K562 (cell line): ENCODE measurements around the gene CCNL2. TPM values are rescaled to one million over a fixed set of nuclear protein-coding genes. Genes with fewer than 3 reads are reported as not detected.

Experiments
- ATAC-seq: fragments of 200-7000 bp; cut with Tn5 transposase; 3 replicates; pipeline ENCODE4 v1.9.1; 2020; ENCODE audit warnings: moderate library complexity
- BruUV-seq: library from RNA; stranded (reverse); fragments of 400-500 nt; replicated peaks from 2 replicates; lab custom pipeline; 2021; lab: Mats Ljungman, UMichigan
- CTCF ChIA-PET: fragments of 300-600 bp; formaldehyde crosslinking; extraction: SDS; loops from one replicate; lab custom pipeline; 2021; ENCODE audit warnings: low intra/inter-chr PET ratio; lab: Yijun Ruan, JAX
- POLR2A ChIA-PET: fragments of 300-600, 350-650 bp; sonication (Branson Sonifier 250); formaldehyde crosslinking; extraction: SDS; loops from one replicate; lab custom pipeline; 2021; ENCODE audit warnings: antibody characterized with exemption, inconsistent platforms; lab: Yijun Ruan, JAX
- DNase-seq, 4 experiments: peaks; one replicate each; pipeline versions ENCODE4 v3.0.0 to v3.0.0-alpha.2; 2011 to 2018; ENCODE audit warnings: low spot score in 3 of 4, mixed read lengths in 3 of 4; ENCODE audit errors: extremely low read depth in 1 of 4
- FAIRE-seq: peaks from 2 replicates; lab custom pipeline; 2011; peaks lifted over from hg19 to GRCh38; lab: Jason Lieb, UNC
- H2AFZ ChIP-seq: 2 replicates; pipeline ENCODE4 v1.6.0; 2011; ENCODE audit warnings: low read depth, low read length, control low read depth, inconsistent platforms
- H3K27ac ChIP-seq: fragments of 200-600 bp; 3 replicates; pipeline ENCODE4 v1.8.0; 2011; ENCODE audit warnings: low read depth, mild to moderate bottlenecking, control low read depth, inconsistent platforms, low read length, moderate library complexity, mixed read lengths; ENCODE audit errors: extremely low read depth
- H3K27me3 ChIP-seq, 2 experiments: fragments of 300-600 bp in 1 of 2; 2 replicates in 1 of 2; 3 replicates in 1 of 2; pipeline versions ENCODE4 v1.6.0 to v1.8.0; 2011; ENCODE audit warnings: inconsistent platforms in 2 of 2, low read length in 2 of 2, mild to moderate bottlenecking in 1 of 2, mixed read lengths in 1 of 2, moderate library complexity in 1 of 2; ENCODE audit not compliant: control insufficient read depth in 2 of 2, insufficient read depth in 2 of 2
- H3K36me3 ChIP-seq: fragments of 300-600 bp; 3 replicates; pipeline ENCODE4 v1.8.0; 2011; ENCODE audit warnings: mild to moderate bottlenecking, low read length, inconsistent platforms; ENCODE audit not compliant: control insufficient read depth, insufficient read depth
- H3K4me1 ChIP-seq, 2 experiments: fragments of 200-600 bp in 1 of 2; replicated peaks in 1 of 2; 2 replicates in 1 of 2; 3 replicates in 1 of 2; pipeline versions ENCODE4 v1.5.1 to v1.8.0; 2011; ENCODE audit warnings: inconsistent platforms in 2 of 2, low read length in 2 of 2, mild to moderate bottlenecking in 1 of 2, mixed read lengths in 1 of 2, moderate library complexity in 1 of 2; ENCODE audit not compliant: control insufficient read depth in 2 of 2, insufficient read depth in 2 of 2
- H3K4me2 ChIP-seq: 2 replicates; pipeline ENCODE4 v1.6.1; 2011; ENCODE audit warnings: low read length, control low read depth, inconsistent platforms, mixed read lengths; ENCODE audit not compliant: insufficient read depth
- H3K4me3 ChIP-seq: fragments of 200-600 bp; sonication (generic), shearing (Covaris generic); 2 replicates; pipeline ENCODE4 v1.5.1; 2016; ENCODE audit warnings: control low read depth, inconsistent platforms
- H3K79me2 ChIP-seq: fragments of 200-600 bp; 3 replicates; pipeline ENCODE4 v1.8.0; 2011; ENCODE audit warnings: low read length, inconsistent platforms; ENCODE audit not compliant: control insufficient read depth, insufficient read depth
- H3K9ac ChIP-seq, 2 experiments: 2 replicates each; pipeline versions ENCODE4 v1.6.0 to v1.6.1; 2011; ENCODE audit warnings: low read depth in 2 of 2, low read length in 2 of 2, control low read depth in 1 of 2, inconsistent platforms in 1 of 2, mild to moderate bottlenecking in 1 of 2, mixed read lengths in 1 of 2; ENCODE audit not compliant: insufficient read depth in 1 of 2
- H3K9me1 ChIP-seq: one replicate; pipeline ENCODE4 v1.6.0; 2011; ENCODE audit warnings: inconsistent platforms, mild to moderate bottlenecking, low read length, moderate library complexity; ENCODE audit not compliant: control insufficient read depth, insufficient read depth
- H3K9me3 ChIP-seq: replicated peaks from 2 replicates; pipeline ENCODE4 v1.5.1; 2011; ENCODE audit warnings: low read depth, low read length, inconsistent platforms; ENCODE audit not compliant: control insufficient read depth, insufficient read depth
- H4K20me1 ChIP-seq: replicated peaks from 2 replicates; pipeline ENCODE4 v1.6.1; 2011; ENCODE audit warnings: low read length, inconsistent platforms, mixed read lengths; ENCODE audit not compliant: control insufficient read depth, insufficient read depth
- FOXA3 ChIP-seq, 2 experiments: fragments of 450-650 bp in 1 of 2; sonication (generic) in 1 of 2; formaldehyde crosslinking; IDR thresholded peaks in 1 of 2; conservative IDR thresholded peaks in 1 of 2; 2 replicates each; pipeline versions ENCODE4 v1.4.0 to v1.8.0; 2020 to 2022; ENCODE audit warnings: mild to moderate bottlenecking in 2 of 2, missing genetic modification reagents in 1 of 2
- LEF1 ChIP-seq: fragments of 450-650 bp; IDR thresholded peaks from 2 replicates; pipeline ENCODE4 v1.6.1; 2016; ENCODE audit warnings: mild to moderate bottlenecking
- SRSF9 ChIP-seq: fragments of 200-400 bp; formaldehyde crosslinking; IDR thresholded peaks from 2 replicates; pipeline ENCODE4 v1.6.1; 2017; ENCODE audit warnings: low read depth, low read length, borderline replicate concordance
- XRCC4 ChIP-seq: IDR thresholded peaks from one replicate; pipeline ENCODE4 v1.6.1; 2011; ENCODE audit not compliant: insufficient read depth, insufficient read length; ENCODE audit errors: extremely low read depth
- WGBS: fragments of 100-300 bp; shearing (Covaris generic); methylation state at CpG from one replicate; pipeline ENCODE4 v1.1.6; 2016; ENCODE audit warnings: low coverage, mixed read lengths; ENCODE audit not compliant: insufficient coverage; ENCODE audit errors: missing lambda C conversion rate; 5-methylcytosine and 5-hydroxymethylcytosine counted together
- in situ Hi-C: fragments of 300-500 bp; cut with MboI; formaldehyde crosslinking; loops from 4 replicates; pipeline ENCODE4 v1.15.0; 2018; ENCODE audit warnings: inconsistent platforms, mixed read lengths
- intact Hi-C: fragments of 100-400 bp; cut with micrococcal nuclease; formaldehyde crosslinking; loops from 2 replicates; pipeline ENCODE4 v1.14.2; 2022
- polyA plus RNA-seq, 8 experiments: library from polyadenylated mRNA; depleted of rRNA in 4 of 8; stranded (reverse) in 5 of 8; unstranded in 3 of 8; fragments of >200 nt; fragmentation: Nextera tagmentation in 2 of 8; fragmentation: Illumina TruSeq in 1 of 8; extraction: Ambion mirVana in 2 of 8; extraction: Trizol in 1 of 8; gene quantifications; 2 replicates each; pipeline versions ENCODE4 v1.2.1 to v1.2.3, GENCODE V29; 2011 to 2014; ENCODE audit warnings: inconsistent platforms in 1 of 8, missing spikeins in 1 of 8
- total RNA-seq, 7 experiments: library from RNA; depleted of rRNA in 6 of 7; stranded (reverse); fragments of >200 nt in 6 of 7; fragmentation: Illumina TruSeq in 2 of 7; extraction: Trizol in 2 of 7; gene quantifications; 2 replicates each; pipeline versions ENCODE4 v1.2.1 to v1.2.3, GENCODE V29; 2011 to 2021; ENCODE audit warnings: low replicate concordance in 1 of 7
- TF ChIP-seq, protein P1 (sequence below): sonication (generic); formaldehyde crosslinking; IDR thresholded peaks from 2 replicates; pipeline ENCODE4 v1.8.0; 2022; ENCODE audit warnings: mild to moderate bottlenecking, missing genetic modification reagents

The CCNL2 gene
- total and polyA plus RNA-seq, 9 of the 15 experiments (the other 6 are each of a cell fraction or from before 2014, with no cell fraction given), result 2.8 to 287 (median 94.5) TPM

DNA sequence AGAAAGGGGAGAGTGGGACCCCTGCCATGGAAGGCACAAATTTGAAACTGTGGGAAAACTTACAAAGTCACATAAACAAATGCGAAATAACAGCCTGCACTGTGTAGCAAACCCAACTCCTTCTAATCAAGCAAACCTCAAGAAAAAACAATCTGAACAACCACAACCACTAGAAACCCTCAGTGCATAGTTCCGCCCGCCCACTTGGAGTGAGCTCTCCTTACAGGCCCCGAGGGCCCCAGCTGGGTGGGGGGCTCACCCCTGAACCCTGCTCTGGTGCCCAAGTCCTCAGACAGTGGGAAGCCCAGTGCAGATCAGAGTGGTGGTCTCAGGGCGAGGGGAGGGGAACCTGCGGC, 39.8 kb downstream of the CCNL2 start:
- Histone ChIP-seq H3K4me3 (no peak overlapping the region), H3K4me2 (peak overlapping the region; percentile 71; the same call in 1 of the 2 replicates), H3K4me1 (peaks cover 19 to 73% of the 10 kb centered on the region in 2 experiments), H3K9me3 (0 out of 2 replicates have a peak, but pooled peaks cover 2% of the 10 kb centered on the region), H3K27ac (peak overlapping the region; percentile 74), H3K36me3 (no peaks in the 10 kb centered on the region), H3K9me1 (no peaks in the 10 kb centered on the region), H3K27me3 (no peaks in the 10 kb centered on the region; a peak in 1 of 5 replicates), H4K20me1 (no peaks in the 10 kb centered on the region), H3K9ac (peak overlapping the region; percentile 74 to 89), H3K79me2 (peaks cover 10% of the 10 kb centered on the region; the same call in 2 of the 3 replicates), H2AFZ (peak overlapping the region; percentile 99; the same call in 1 of the 2 replicates)
- TF ChIP-seq FOXA3 (CRISPR knock-in tag; conservative IDR thresholded peaks at IDR 0.05 in 1 of 2, IDR thresholded peaks at IDR 0.05 in 1 of 2), result 0 out of 4 replicates have a peak, but pooled peaks of 1 of the 2 experiments have one; percentile 3
- no peak for TF ChIP-seq LEF1
- TF ChIP-seq XRCC4, result no peak
- TF ChIP-seq SRSF9, result no peak
- TF ChIP-seq, protein P1, sequence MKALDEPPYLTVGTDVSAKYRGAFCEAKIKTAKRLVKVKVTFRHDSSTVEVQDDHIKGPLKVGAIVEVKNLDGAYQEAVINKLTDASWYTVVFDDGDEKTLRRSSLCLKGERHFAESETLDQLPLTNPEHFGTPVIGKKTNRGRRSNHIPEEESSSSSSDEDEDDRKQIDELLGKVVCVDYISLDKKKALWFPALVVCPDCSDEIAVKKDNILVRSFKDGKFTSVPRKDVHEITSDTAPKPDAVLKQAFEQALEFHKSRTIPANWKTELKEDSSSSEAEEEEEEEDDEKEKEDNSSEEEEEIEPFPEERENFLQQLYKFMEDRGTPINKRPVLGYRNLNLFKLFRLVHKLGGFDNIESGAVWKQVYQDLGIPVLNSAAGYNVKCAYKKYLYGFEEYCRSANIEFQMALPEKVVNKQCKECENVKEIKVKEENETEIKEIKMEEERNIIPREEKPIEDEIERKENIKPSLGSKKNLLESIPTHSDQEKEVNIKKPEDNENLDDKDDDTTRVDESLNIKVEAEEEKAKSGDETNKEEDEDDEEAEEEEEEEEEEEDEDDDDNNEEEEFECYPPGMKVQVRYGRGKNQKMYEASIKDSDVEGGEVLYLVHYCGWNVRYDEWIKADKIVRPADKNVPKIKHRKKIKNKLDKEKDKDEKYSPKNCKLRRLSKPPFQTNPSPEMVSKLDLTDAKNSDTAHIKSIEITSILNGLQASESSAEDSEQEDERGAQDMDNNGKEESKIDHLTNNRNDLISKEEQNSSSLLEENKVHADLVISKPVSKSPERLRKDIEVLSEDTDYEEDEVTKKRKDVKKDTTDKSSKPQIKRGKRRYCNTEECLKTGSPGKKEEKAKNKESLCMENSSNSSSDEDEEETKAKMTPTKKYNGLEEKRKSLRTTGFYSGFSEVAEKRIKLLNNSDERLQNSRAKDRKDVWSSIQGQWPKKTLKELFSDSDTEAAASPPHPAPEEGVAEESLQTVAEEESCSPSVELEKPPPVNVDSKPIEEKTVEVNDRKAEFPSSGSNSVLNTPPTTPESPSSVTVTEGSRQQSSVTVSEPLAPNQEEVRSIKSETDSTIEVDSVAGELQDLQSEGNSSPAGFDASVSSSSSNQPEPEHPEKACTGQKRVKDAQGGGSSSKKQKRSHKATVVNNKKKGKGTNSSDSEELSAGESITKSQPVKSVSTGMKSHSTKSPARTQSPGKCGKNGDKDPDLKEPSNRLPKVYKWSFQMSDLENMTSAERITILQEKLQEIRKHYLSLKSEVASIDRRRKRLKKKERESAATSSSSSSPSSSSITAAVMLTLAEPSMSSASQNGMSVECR (CRISPR knock-in tag), result 0 out of 2 replicates have a peak, but pooled peaks have one; percentile 9
- ChIA-PET CTCF (no interaction called here), POLR2A (interaction anchor here (1.0 to 1.1 kb wide), 2 partner anchors 11 to 17 kb away, joined by 5 read pairs; no protein-coding TSS in a partner anchor)
- intact Hi-C loops, result no loop called here
- 86% methylated on average over 5 of the region's 6 CpGs for WGBS
- BruUV-seq, result no TSS peak
- in situ Hi-C loops, result no loop called here
- no peak for DNase-seq
- no peak for FAIRE-seq
- no peak for ATAC-seq
